ENCODE data around the gene CDH16. TPM values are rescaled to one million over a fixed set of nuclear protein-coding genes. Genes with fewer than 3 reads are reported as not detected.

The CDH16 gene
- total and polyA plus RNA-seq, 2 donors (not counting 3 experiments of a cell fraction or from before 2014, with no cell fraction given): not detected

- dilution Hi-C loops (cut with MboI; ENCODE audit: extremely low pct_ligation_motif_present, low sequenced_read_pairs): no loop called here
- Histone ChIP-seq H3K4me1 (ENCODE audit: control insufficient read depth, extremely low read depth, insufficient read depth, low read length) (peaks cover 8% of the 10 kb centered on the region), H3K4me2 (ENCODE audit: insufficient read depth, low read length) (no peak overlapping the region), H3K27ac (ENCODE audit: insufficient read depth, low read depth, low read length) (no peak overlapping the region), H3K27me3 (ENCODE audit: control insufficient read depth in 2 of 2, insufficient read depth in 2 of 2, low read length in 2 of 2) (no peaks in the 10 kb centered on the region), H4K20me1 (replicated peaks; ENCODE audit: control insufficient read depth, extremely low read depth, insufficient read depth, low read length) (no peaks in the 10 kb centered on the region), H3K4me3 (replicated peaks in 1 of 3; ENCODE audit: insufficient read depth in 1 of 3, low read depth in 1 of 3, low read length in 3 of 3) (no peak overlapping the region), H3K9ac (replicated peaks; ENCODE audit: extremely low read depth, insufficient read depth, low read length) (no peak overlapping the region), H2AFZ (ENCODE audit: low read depth, low read length) (no peak overlapping the region), H3K9me1 (replicated peaks; ENCODE audit: control insufficient read depth, extremely low read depth, insufficient read depth, low read length) (no peaks in the 10 kb centered on the region), H3K36me3 (ENCODE audit: control insufficient read depth in 2 of 2, extremely low read depth in 1 of 2, insufficient read depth in 2 of 2, low read length in 2 of 2) (no peaks in the 10 kb centered on the region), H3K79me2 (ENCODE audit: control insufficient read depth, insufficient read depth, low read length) (no peaks in the 10 kb centered on the region), H3K9me3 (replicated peaks; ENCODE audit: control insufficient read depth, insufficient read depth, low read length) (no peaks in the 10 kb centered on the region)
- ChIA-PET POLR2A (no interaction called here), CTCF (interaction anchor here (1.0 to 1.6 kb wide), 3 partner anchors 7 to 35 kb away, joined by 3 to 4 read pairs (median 3); no protein-coding TSS in a partner anchor)
- BruUV-seq (replicated peaks): no TSS peak
- FAIRE-seq: no peak
- TF ChIP-seq GATA2 (IDR thresholded peaks at IDR 0.05; ENCODE audit: insufficient read depth, insufficient read length, low read depth, low read length): no peak
- no peak for TF ChIP-seq EZH2 (IDR thresholded peaks at IDR 0.05; ENCODE audit: borderline replicate concordance, low read depth, low read length, severe bottlenecking)
- TF ChIP-seq POLR2A (IDR thresholded peaks at IDR 0.05; ENCODE audit: low read depth, low read length): no peak
- TF ChIP-seq POLR2AphosphoS5 (IDR thresholded peaks at IDR 0.05; ENCODE audit: insufficient read depth, low read depth, low read length): no peak
- no peak for TF ChIP-seq FOS (IDR thresholded peaks at IDR 0.05; ENCODE audit: borderline replicate concordance, insufficient read depth, low read length)
- TF ChIP-seq JUN (IDR thresholded peaks at IDR 0.05; ENCODE audit: borderline replicate concordance, insufficient read depth, insufficient read length, low read depth): no peak
- no peak for TF ChIP-seq MAX (IDR thresholded peaks at IDR 0.05; ENCODE audit: insufficient read depth, insufficient read length)
- TF ChIP-seq MYC (IDR thresholded peaks at IDR 0.05; ENCODE audit: low read depth, low read length): no peak
- TF ChIP-seq CTCF (IDR thresholded peaks at IDR 0.05; ENCODE audit: extremely low read depth in 1 of 2, insufficient read depth in 1 of 2, low read depth in 1 of 2, low read length in 2 of 2): no peak
- intact Hi-C loops (cut with micrococcal nuclease): no loop called here
- DNase-seq (ENCODE audit: low read depth, low spot score): no peak
Observed at GRCh38 chr16:66902648-66903543, 15.8 kb downstream of the CDH16 start.
